Measurements from ENCODE around the gene OTUD5.

Gene OTUD5

GRCh38 chrX:48997865-48998264 is 40.5 kb upstream of the OTUD5 start:
- no peak overlapping the region for H3K4me3 ChIP-seq (ENCODE audit: low read depth, low read length)
- TF ChIP-seq, protein P1, sequence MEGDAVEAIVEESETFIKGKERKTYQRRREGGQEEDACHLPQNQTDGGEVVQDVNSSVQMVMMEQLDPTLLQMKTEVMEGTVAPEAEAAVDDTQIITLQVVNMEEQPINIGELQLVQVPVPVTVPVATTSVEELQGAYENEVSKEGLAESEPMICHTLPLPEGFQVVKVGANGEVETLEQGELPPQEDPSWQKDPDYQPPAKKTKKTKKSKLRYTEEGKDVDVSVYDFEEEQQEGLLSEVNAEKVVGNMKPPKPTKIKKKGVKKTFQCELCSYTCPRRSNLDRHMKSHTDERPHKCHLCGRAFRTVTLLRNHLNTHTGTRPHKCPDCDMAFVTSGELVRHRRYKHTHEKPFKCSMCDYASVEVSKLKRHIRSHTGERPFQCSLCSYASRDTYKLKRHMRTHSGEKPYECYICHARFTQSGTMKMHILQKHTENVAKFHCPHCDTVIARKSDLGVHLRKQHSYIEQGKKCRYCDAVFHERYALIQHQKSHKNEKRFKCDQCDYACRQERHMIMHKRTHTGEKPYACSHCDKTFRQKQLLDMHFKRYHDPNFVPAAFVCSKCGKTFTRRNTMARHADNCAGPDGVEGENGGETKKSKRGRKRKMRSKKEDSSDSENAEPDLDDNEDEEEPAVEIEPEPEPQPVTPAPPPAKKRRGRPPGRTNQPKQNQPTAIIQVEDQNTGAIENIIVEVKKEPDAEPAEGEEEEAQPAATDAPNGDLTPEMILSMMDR (IDR thresholded peaks at IDR 0.05; ENCODE audit: low read depth, low read length): no peak

DNA sequence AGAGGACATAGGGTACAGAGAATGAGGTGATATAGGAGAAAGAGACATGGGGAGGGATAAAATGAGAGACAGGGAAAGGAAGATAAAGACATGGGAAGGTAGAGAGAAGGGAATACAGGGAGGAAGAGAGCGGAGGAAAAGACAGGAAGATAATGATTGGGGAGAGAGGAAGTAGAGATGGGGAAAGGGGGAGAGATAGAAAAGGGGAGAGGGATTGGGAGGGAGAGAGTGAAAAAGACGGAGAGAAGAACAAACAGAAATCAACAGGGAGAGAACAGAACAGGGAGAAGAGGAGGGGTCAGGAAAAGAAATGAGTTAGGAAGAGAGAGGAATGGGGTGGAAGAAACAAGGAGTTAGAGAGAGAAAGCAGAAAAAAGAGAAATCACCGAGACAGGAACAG is 40.0 kb upstream of the OTUD5 start:
- H3K4me3 ChIP-seq (ENCODE audit: low read depth, low read length): no peak overlapping the region
- TF ChIP-seq, protein P1 (IDR thresholded peaks at IDR 0.05; ENCODE audit: low read depth, low read length): no peak

- TF ChIP-seq, protein P1 (IDR thresholded peaks at IDR 0.05; ENCODE audit: low read depth, low read length): no peak
- H3K4me3 ChIP-seq (ENCODE audit: low read depth, low read length): no peak overlapping the region
Observed at GRCh38 chrX:48996969-48997368, 39.6 kb upstream of the OTUD5 start.

- no peak overlapping the region for H3K4me3 ChIP-seq (ENCODE audit: low read depth, low read length)
- TF ChIP-seq, protein P1 (IDR thresholded peaks at IDR 0.05; ENCODE audit: low read depth, low read length): no peak
Observed at GRCh38 chrX:48992341-48992740, 34.9 kb upstream of the OTUD5 start.

DNA sequence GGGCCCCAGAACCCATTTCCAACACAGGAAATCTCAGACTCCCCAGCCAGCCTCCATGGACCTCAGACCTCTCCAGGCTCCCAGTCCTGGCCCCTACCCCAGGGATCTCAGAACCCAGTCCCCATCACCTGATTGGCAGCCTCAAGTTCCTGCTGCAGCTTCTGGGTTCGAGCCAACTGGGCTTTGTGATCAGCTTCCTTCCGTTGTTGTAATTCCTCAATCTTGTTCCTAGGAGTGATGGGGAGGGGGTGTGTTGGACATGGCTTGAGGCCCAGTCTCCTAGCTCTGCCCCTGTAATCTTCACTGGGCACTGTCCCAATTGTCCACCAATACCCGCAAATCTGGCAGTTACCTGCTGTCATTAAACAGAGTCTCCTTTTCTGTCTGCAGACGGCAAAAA is 32.1 kb upstream of the OTUD5 start:
- TF ChIP-seq, protein P1 (IDR thresholded peaks at IDR 0.05; ENCODE audit: low read depth, low read length): no peak
- H3K4me3 ChIP-seq (ENCODE audit: low read depth, low read length): no peak overlapping the region

DNA sequence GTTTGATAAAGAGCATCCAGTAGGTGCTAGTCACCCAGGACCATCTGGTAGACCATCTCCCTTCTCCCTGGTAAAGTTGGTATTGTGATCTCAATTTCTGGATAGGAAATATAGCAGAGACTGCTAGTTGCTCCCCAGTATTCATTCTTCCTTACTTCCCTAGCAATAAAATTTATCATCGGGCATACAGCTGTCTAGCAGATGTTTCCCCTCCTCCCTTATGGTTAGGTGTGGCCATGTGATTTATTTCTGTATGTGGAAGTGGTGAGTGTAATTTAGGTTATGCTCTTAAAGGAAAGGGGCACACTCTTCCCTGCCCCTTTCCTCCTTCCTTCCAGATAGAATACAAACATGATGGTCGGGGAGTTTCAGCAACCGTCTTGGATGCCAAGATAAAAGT is 26.5 kb upstream of the OTUD5 start:
- H3K4me3 ChIP-seq (ENCODE audit: low read depth, low read length): no peak overlapping the region

DNA sequence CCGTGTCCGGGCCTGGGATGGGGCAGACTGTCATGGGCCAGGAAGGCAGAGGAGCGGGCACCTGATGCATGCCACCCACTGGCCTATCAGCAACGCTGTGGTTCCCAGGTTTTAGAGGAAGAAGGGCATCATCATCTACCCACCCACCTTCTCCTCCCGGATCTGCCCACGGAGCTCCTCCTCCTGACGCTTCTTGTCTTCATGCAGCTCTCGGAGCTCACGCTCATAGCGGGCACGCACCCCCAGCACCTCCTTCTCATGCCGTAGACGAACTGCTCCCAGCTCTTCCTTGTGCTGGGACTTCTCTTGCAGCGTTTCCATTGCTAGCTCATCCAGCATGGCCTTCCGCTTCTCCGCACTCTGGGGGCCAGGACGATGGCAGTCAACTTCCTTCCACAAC is 25.7 kb upstream of the OTUD5 start:
- H3K4me3 ChIP-seq (ENCODE audit: low read depth, low read length): no peak overlapping the region
- TF ChIP-seq, protein P1 (IDR thresholded peaks at IDR 0.05; ENCODE audit: low read depth, low read length): no peak

More for the DNA sequence above, 26.5 kb upstream of the OTUD5 start:
- TF ChIP-seq, protein P1 (IDR thresholded peaks at IDR 0.05; ENCODE audit: low read depth, low read length): no peak

All from WI38 (cell line).